HepG2 (cell line): ENCODE results near the gene CORO7. TPM values are rescaled to one million over a fixed set of nuclear protein-coding genes. Genes with fewer than 3 reads are reported as not detected.

ENCODE experiments used
- ATAC-seq: fragments of 200-7000 bp; cut with Tn5 transposase; 3 replicates; pipeline ENCODE4 v1.9.1; 2020; ENCODE audit warnings: mild to moderate bottlenecking, moderate library complexity
- BruUV-seq: library from RNA; stranded (reverse); fragments of 400-500 nt; replicated peaks from 2 replicates; lab custom pipeline; 2021; lab: Mats Ljungman, UMichigan
- CTCF ChIA-PET: fragments of 300-600 bp; formaldehyde crosslinking; extraction: SDS; loops from one replicate; lab custom pipeline; 2021; ENCODE audit warnings: low total read pairs, inconsistent platforms, low intra/inter-chr PET ratio; lab: Yijun Ruan, JAX
- POLR2A ChIA-PET: fragments of 350-600 bp; sonication (Branson Sonifier 250); formaldehyde crosslinking; loops from one replicate; lab custom pipeline; 2020; ENCODE audit warnings: antibody characterized with exemption, inconsistent platforms; lab: Yijun Ruan, JAX
- DNase-seq: peaks from one replicate; pipeline ENCODE4 v3.0.0-alpha.2; 2015; ENCODE audit warnings: low spot score
- FAIRE-seq: peaks from 3 replicates; lab custom pipeline; 2011; peaks lifted over from hg19 to GRCh38; lab: Jason Lieb, UNC
- H2AFZ ChIP-seq: one replicate; pipeline ENCODE4 v1.6.1; 2011; ENCODE audit warnings: low read length, inconsistent platforms
- H3K27ac ChIP-seq: fragments of 300-600 bp; 3 replicates; pipeline ENCODE4 v1.8.0; 2011; ENCODE audit warnings: mixed run types, mild to moderate bottlenecking, mixed read lengths, low read length, inconsistent platforms; ENCODE audit not compliant: insufficient read depth; ENCODE audit errors: extremely low read length
- H3K27me3 ChIP-seq, 2 experiments: fragments of 200-600 bp in 1 of 2; 2 replicates in 1 of 2; 3 replicates in 1 of 2; pipeline versions ENCODE4 v1.6.0 to v1.8.0; 2011; ENCODE audit warnings: low read length in 2 of 2, mild to moderate bottlenecking in 2 of 2, moderate library complexity in 2 of 2, inconsistent platforms in 1 of 2; ENCODE audit not compliant: insufficient read depth in 2 of 2, control insufficient read depth in 1 of 2
- H3K36me3 ChIP-seq, 2 experiments: fragments of 200-600 bp in 1 of 2; replicated peaks in 1 of 2; 2 replicates in 1 of 2; 3 replicates in 1 of 2; pipeline versions ENCODE4 v1.5.1 to v1.8.0; 2011; ENCODE audit warnings: low read length in 2 of 2, inconsistent platforms in 1 of 2; ENCODE audit not compliant: insufficient read depth in 2 of 2, control insufficient read depth in 1 of 2
- H3K4me1 ChIP-seq: 2 replicates; pipeline ENCODE4 v1.5.1; 2012; ENCODE audit warnings: low read length, inconsistent platforms; ENCODE audit not compliant: insufficient read depth
- H3K4me2 ChIP-seq: 2 replicates; pipeline ENCODE4 v1.6.0; 2011; ENCODE audit warnings: low read depth, low read length, inconsistent platforms
- H3K4me3 ChIP-seq, 3 experiments: fragments of 200-600 bp in 1 of 3; sonication (generic), shearing (Covaris generic) in 1 of 3; replicated peaks in 1 of 3; 2 replicates each; pipeline ENCODE4 v1.5.1; 2011 to 2016; ENCODE audit warnings: low read length in 3 of 3, inconsistent platforms in 2 of 3, low read depth in 2 of 3, mild to moderate bottlenecking in 2 of 3, control low read depth in 1 of 3, mixed read lengths in 1 of 3; ENCODE audit not compliant: insufficient read depth in 1 of 3
- H3K79me2 ChIP-seq: one replicate; pipeline ENCODE4 v1.6.1; 2011; ENCODE audit warnings: low read length, inconsistent platforms; ENCODE audit not compliant: insufficient read depth
- H3K9ac ChIP-seq: 2 replicates; pipeline ENCODE4 v1.6.0; 2011; ENCODE audit warnings: mild to moderate bottlenecking, low read depth, low read length, inconsistent platforms; ENCODE audit not compliant: insufficient read depth
- H3K9me3 ChIP-seq: 2 replicates; pipeline ENCODE4 v1.5.1; 2012; ENCODE audit warnings: mild to moderate bottlenecking, low read length
- H4K20me1 ChIP-seq: 2 replicates; pipeline ENCODE4 v1.6.0; 2011; ENCODE audit warnings: inconsistent platforms, mild to moderate bottlenecking, low read length, moderate library complexity; ENCODE audit not compliant: insufficient read depth
- ARID3A ChIP-seq: IDR thresholded peaks from 2 replicates; pipeline ENCODE4 v1.6.1; 2012; ENCODE audit warnings: low read depth, low read length, improper control_type of control experiment
- ARNT ChIP-seq: fragments of 450-650 bp; IDR thresholded peaks from 2 replicates; pipeline ENCODE4 v1.6.1; 2017
- CBX1 ChIP-seq: IDR thresholded peaks from one replicate; pipeline ENCODE4 v1.6.1; 2016; ENCODE audit warnings: antibody characterized with exemption, low read depth
- CREB3 ChIP-seq: sonication (generic); formaldehyde crosslinking; IDR thresholded peaks from 2 replicates; pipeline ENCODE4 v1.5.0; 2020; ENCODE audit warnings: missing genetic modification reagents
- ELF4 ChIP-seq: sonication (generic); formaldehyde crosslinking; IDR thresholded peaks from 2 replicates; pipeline ENCODE4 v1.5.0; 2020; ENCODE audit warnings: missing genetic modification reagents, mild to moderate bottlenecking, moderate library complexity, borderline replicate concordance
- HNF4G ChIP-seq, 2 experiments: sonication (generic) in 1 of 2; formaldehyde crosslinking in 1 of 2; IDR thresholded peaks; 2 replicates each; pipeline versions ENCODE4 v1.4.0 to v1.6.1; 2011 to 2020; ENCODE audit warnings: borderline replicate concordance in 2 of 2, low read depth in 2 of 2, mild to moderate bottlenecking in 2 of 2, low read length in 1 of 2, missing genetic modification reagents in 1 of 2, moderate library complexity in 1 of 2
- MLXIP ChIP-seq: sonication (generic); formaldehyde crosslinking; IDR thresholded peaks from 2 replicates; pipeline ENCODE4 v1.9.0; 2021; ENCODE audit warnings: missing genetic modification reagents, borderline replicate concordance
- POLR2G ChIP-seq: fragments of 200-400 bp; formaldehyde crosslinking; IDR thresholded peaks from 2 replicates; pipeline ENCODE4 v1.6.1; 2018; ENCODE audit warnings: mild to moderate bottlenecking, low read depth, low read length, moderate library complexity
- RBFOX2 ChIP-seq: fragments of 200-400 bp; formaldehyde crosslinking; IDR thresholded peaks from 2 replicates; pipeline ENCODE4 v1.6.1; 2017; ENCODE audit warnings: low read depth, mild to moderate bottlenecking, low read length
- RBM22 ChIP-seq: fragments of 200-400 bp; formaldehyde crosslinking; optimal IDR thresholded peaks from 2 replicates; pipeline ENCODE3; 2017; ENCODE audit warnings: mild to moderate bottlenecking, low read length, moderate library complexity
- TBX3 ChIP-seq: fragments of 450-650 bp; IDR thresholded peaks from 2 replicates; pipeline ENCODE4 v1.6.1; 2017; ENCODE audit warnings: antibody characterized with exemption, mild to moderate bottlenecking, inconsistent platforms, borderline replicate concordance
- TGIF2 ChIP-seq: IDR thresholded peaks from 2 replicates; pipeline ENCODE4 v1.6.1; 2016; ENCODE audit warnings: control low read depth, missing compliant biosample characterization
- THAP9 ChIP-seq: sonication (generic); formaldehyde crosslinking; IDR thresholded peaks from 2 replicates; pipeline ENCODE4; 2020; ENCODE audit warnings: missing genetic modification reagents, mild to moderate bottlenecking, borderline replicate concordance
- ZFP36L2 ChIP-seq: sonication (generic); formaldehyde crosslinking; IDR thresholded peaks from 2 replicates; pipeline ENCODE4 v1.4.0; 2020; ENCODE audit warnings: missing genetic modification reagents
- ZNF564 ChIP-seq: sonication (generic); formaldehyde crosslinking; IDR thresholded peaks from 2 replicates; pipeline ENCODE4 v1.8.1; 2023; ENCODE audit warnings: mild to moderate bottlenecking, missing genetic modification reagents
- ZNF580 ChIP-seq: IDR thresholded peaks from 2 replicates; pipeline ENCODE4 v1.6.1; 2016; ENCODE audit warnings: low read depth, borderline replicate concordance
- ZNF605 ChIP-seq: sonication (generic); formaldehyde crosslinking; IDR thresholded peaks from 2 replicates; pipeline ENCODE4 v1.8.0; 2022; ENCODE audit warnings: mild to moderate bottlenecking, missing genetic modification reagents
- WGBS: methylation state at CpG from one replicate; pipeline ENCODE4 v1.1.6; 2017; ENCODE audit warnings: low lambda C conversion rate; 5-methylcytosine and 5-hydroxymethylcytosine counted together
- in situ Hi-C: cut with HindIII; loops from 2 replicates; pipeline ENCODE4 v1.10.0; 2017; ENCODE audit warnings: low pct_unique_long_range_greater_than_20kb; ENCODE audit not compliant: extremely low pct_ligation_motif_present
- intact Hi-C: fragments of 100-400 bp; cut with micrococcal nuclease; formaldehyde crosslinking; loops from one replicate; pipeline ENCODE4 v1.10.0; 2022; ENCODE audit not compliant: unreplicated experiment
- polyA plus RNA-seq, 8 experiments: library from polyadenylated mRNA; depleted of rRNA in 3 of 8; stranded (reverse) in 7 of 8; unstranded in 1 of 8; fragments of >200 nt; fragmentation: Illumina TruSeq in 4 of 8; extraction: Trizol in 4 of 8; gene quantifications; 2 replicates each; pipeline versions ENCODE4 v1.2.1 to v1.2.3, GENCODE V29; 2011 to 2016; ENCODE audit warnings: low read depth in 4 of 8, missing spikeins in 1 of 8, mixed read lengths in 1 of 8; ENCODE audit not compliant: insufficient read depth in 1 of 8
- total RNA-seq, 5 experiments: library from RNA; depleted of rRNA; stranded (reverse); fragments of >200 nt; fragmentation: Illumina TruSeq; extraction: Trizol; gene quantifications; 2 replicates each; pipeline ENCODE4 v1.2.3, GENCODE V29; 2016; ENCODE audit warnings: low read depth in 1 of 5

Gene CORO7
- total and polyA plus RNA-seq, 2 of the 13 experiments (the other 11 are each of a cell fraction or from before 2014, with no cell fraction given): 9.9 to 14.3 TPM

- ATAC-seq: no peak
- BruUV-seq: no TSS peak
- H3K4me3 ChIP-seq: no peak overlapping the region
- FAIRE-seq: no peak
- no peak overlapping the region for H2AFZ ChIP-seq
- in situ Hi-C loops: no loop called here
- H4K20me1 ChIP-seq: 0 out of 2 replicates have a peak, but pooled peaks cover 4% of the 10 kb centered on the region
- no peak overlapping the region for H3K9ac ChIP-seq
- H3K4me2 ChIP-seq: no peak overlapping the region
- intact Hi-C loops: no loop called here
- DNase-seq: no peak
- ChIA-PET POLR2A (no interaction called here), CTCF (no interaction called here)
- WGBS: 98% methylated on average over 9 of the region's 9 CpGs
- no peaks in the 10 kb centered on the region for H3K9me3 ChIP-seq
- H3K4me1 ChIP-seq: peaks cover 26% of the 10 kb centered on the region
- H3K79me2 ChIP-seq: peaks cover 45% of the 10 kb centered on the region
- no peaks in the 10 kb centered on the region for H3K27me3 ChIP-seq
- no peak overlapping the region for H3K27ac ChIP-seq
- TF ChIP-seq POLR2G (no peak), CREB3 (no peak), ARID3A (no peak), ZNF564 (no peak), RBM22 (peak; percentile 52), TBX3 (no peak), ZNF580 (CRISPR knock-in tag) (no peak), RBFOX2 (peak; percentile 26), ELF4 (CRISPR knock-in tag) (no peak), HNF4G (IDR thresholded peaks at IDR 0.05; ENCODE audit: borderline replicate concordance, low read depth, low read length) (no peak), HNF4G (CRISPR knock-in tag; IDR thresholded peaks at IDR 0.05; ENCODE audit: borderline replicate concordance, low read depth) (no peak), THAP9 (CRISPR knock-in tag) (no peak), CBX1 (no peak), ZFP36L2 (CRISPR knock-in tag) (no peak), MLXIP (CRISPR knock-in tag) (no peak), ZNF605 (CRISPR knock-in tag) (no peak), ARNT (no peak), TGIF2 (CRISPR knock-in tag) (no peak)
- H3K36me3 ChIP-seq: peaks cover 7 to 30% of the 10 kb centered on the region in 2 experiments; a peak in 3 of 5 replicates
Measured at GRCh38 chr16:4431023-4431422, 14.6 kb upstream of the CORO7 start.
